NCI-H128 (cell line): Measurements from ENCODE around the gene HSPA1A.

Experiments
- DNase-seq: peaks from one replicate; lab custom pipeline; 2025; ENCODE audit not compliant: unreplicated experiment; lab: John Stamatoyannopoulos, UW

HSPA1A gene

GRCh38 chr6:31815025-31815838, at the start of gene HSPA1A, which contains the start of gene HSPA1L:
HSPA1A (plus strand) TSS chr6:31815543; CDS start chr6:31815757, 214 bp downstream.
HSPA1L (minus strand) TSS chr6:31815283; CDS start chr6:31811972, 3,311 bp downstream.
- peak; percentile 91 for DNase-seq

GRCh38 chr6:31765559-31765909, 49.8 kb upstream of the HSPA1A start:
- no peak for DNase-seq

- DNase-seq: no peak
Observed at GRCh38 chr6:31765910-31766794, 49.2 kb upstream of the HSPA1A start.

- no peak for DNase-seq
Observed at GRCh38 chr6:31767096-31767645, 48.2 kb upstream of the HSPA1A start.

GRCh38 chr6:31768363-31769257, 46.7 kb upstream of the HSPA1A start:
- no peak for DNase-seq

GRCh38 chr6:31769684-31770371, 45.5 kb upstream of the HSPA1A start:
- DNase-seq: no peak

- DNase-seq: no peak
Observed at GRCh38 chr6:31770860-31771259, 44.5 kb upstream of the HSPA1A start.

GRCh38 chr6:31771992-31772358, 43.4 kb upstream of the HSPA1A start:
- no peak for DNase-seq

- DNase-seq: no peak
Observed at GRCh38 chr6:31775184-31775583, 40.2 kb upstream of the HSPA1A start.

- DNase-seq: no peak
Observed at GRCh38 chr6:31775633-31776484, 39.5 kb upstream of the HSPA1A start.

GRCh38 chr6:31776485-31776988, 38.8 kb upstream of the HSPA1A start:
- DNase-seq: peak; percentile 43

GRCh38 chr6:31776989-31777666, 38.2 kb upstream of the HSPA1A start, which contains the start of gene VWA7:
VWA7 (minus strand) TSS chr6:31777328; CDS start chr6:31776779, 549 bp downstream.
- peak; percentile 43 for DNase-seq

- DNase-seq: no peak
Observed at GRCh38 chr6:31777667-31778050, 37.7 kb upstream of the HSPA1A start.

- no peak for DNase-seq
Observed at GRCh38 chr6:31778193-31778592, 37.1 kb upstream of the HSPA1A start.

- DNase-seq: no peak
Observed at GRCh38 chr6:31778999-31779885, 36.1 kb upstream of the HSPA1A start.

- DNase-seq: no peak
Observed at GRCh38 chr6:31779908-31780307, 35.4 kb upstream of the HSPA1A start.

- no peak for DNase-seq
Observed at GRCh38 chr6:31780507-31781243, 34.7 kb upstream of the HSPA1A start.
